ENCODE results near the gene SHPK. TPM values are rescaled to one million over a fixed set of nuclear protein-coding genes. Genes with fewer than 3 reads are reported as not detected.

SHPK gene
- total and polyA plus RNA-seq, 3 donors from 2014 or later: 9.0 to 33.8 (median 23.6) TPM

- WGBS, 2 donors: 92 to 94% methylated on average over 12 to 16 of the region's 16 CpGs
- TF ChIP-seq POLR2A (IDR thresholded peaks at IDR 0.05): no peak
- TF ChIP-seq CTCF (IDR thresholded peaks at IDR 0.05): no peak
- H3K4me1 ChIP-seq: peaks cover 12% of the 10 kb centered on the region
- H3K4me3 ChIP-seq: no peak overlapping the region
- H3K9me3 ChIP-seq: no peaks in the 10 kb centered on the region
- H3K27ac ChIP-seq: no peak overlapping the region
- H3K36me3 ChIP-seq (ENCODE audit: low read depth, missing control alignments): no peaks in the 10 kb centered on the region
- DNase-seq: no peak
- intact Hi-C loops (cut with DNase I; ENCODE audit: low total_unique reads): no loop called here
- H3K27me3 ChIP-seq: no peaks in the 10 kb centered on the region
Measured at GRCh38 chr17:3622977-3623594, 13.0 kb downstream of the SHPK start.

DNA sequence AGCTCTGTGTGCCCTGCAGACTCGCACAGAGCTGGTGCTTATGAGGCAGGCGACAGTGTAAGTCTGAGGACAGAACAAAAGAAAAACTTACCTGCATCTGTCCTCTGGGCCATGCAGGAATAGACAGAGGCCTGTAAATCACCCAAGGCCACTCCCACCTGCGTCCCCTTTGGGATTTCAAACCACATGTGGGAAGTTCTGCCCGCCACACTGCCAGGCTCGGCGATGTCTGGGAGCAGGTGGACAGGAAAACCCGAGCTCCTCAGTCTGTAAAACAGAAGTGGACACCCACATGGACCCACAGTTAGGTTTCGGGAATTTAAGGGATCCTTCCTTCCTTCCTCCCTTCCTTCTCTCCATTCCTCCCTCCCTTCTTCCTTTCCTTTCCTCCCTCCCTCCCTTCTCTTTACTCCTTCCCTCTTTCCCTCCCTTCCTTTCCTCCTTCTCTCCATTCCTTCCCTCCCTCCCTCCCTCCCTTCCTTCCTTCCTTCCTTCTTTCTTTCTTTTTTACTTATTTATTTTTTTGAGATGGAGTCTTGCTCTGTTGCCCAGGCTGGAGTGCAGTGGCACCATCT is 14.8 kb downstream of the SHPK start:
- no peak for DNase-seq
- Histone ChIP-seq H3K27me3 (no peaks in the 10 kb centered on the region), H3K36me3 (ENCODE audit: low read depth, missing control alignments) (no peaks in the 10 kb centered on the region), H3K9me3 (no peaks in the 10 kb centered on the region), H3K27ac (no peak overlapping the region), H3K4me1 (no peaks in the 10 kb centered on the region), H3K4me3 (no peak overlapping the region)
- WGBS, 2 donors: 94 to 98% methylated on average over 8 of the region's 8 CpGs
- intact Hi-C loops (cut with DNase I; ENCODE audit: low total_unique reads): no loop called here
- TF ChIP-seq CTCF (IDR thresholded peaks at IDR 0.05) (no peak), POLR2A (IDR thresholded peaks at IDR 0.05) (no peak)

DNA sequence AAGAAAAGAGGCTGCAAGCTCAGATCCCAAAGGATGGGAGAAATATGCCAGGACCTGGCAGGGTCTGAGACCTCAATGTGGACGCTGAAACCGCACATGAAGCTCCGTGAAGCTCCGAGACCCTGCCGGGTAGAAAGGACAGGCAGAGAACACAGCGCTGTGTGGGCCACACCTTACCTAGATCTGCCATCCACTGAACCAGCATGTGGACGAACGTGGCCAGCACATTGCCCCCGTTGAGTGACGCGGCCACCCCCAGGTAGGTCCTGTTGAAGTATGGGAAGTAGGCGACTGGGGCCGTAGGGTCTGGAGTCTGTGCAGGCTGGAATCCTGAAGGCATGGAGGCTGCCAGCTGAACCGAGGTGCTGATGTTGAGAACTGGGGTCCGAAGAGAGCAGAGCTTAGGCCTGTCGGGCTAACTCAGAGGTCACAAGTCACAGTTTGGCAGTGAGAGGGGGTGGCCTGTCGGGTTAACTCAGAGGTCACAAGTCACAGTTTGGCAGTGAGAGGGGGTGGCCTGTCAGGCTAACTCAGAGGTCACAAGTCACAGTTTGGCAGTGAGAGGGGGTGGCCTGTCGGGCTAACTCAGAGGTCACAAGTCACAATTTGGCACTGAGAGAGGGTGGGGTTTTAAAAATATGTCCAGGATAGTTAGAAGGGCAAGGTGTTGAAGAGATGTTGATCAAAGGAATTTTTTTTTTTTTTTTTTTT is 20.7 kb downstream of the SHPK start:
- H3K36me3 ChIP-seq (ENCODE audit: low read depth, missing control alignments): no peaks in the 10 kb centered on the region
- 96 to 97% methylated on average over 18 of the region's 18 CpGs for WGBS, 2 donors
- intact Hi-C loops (cut with DNase I; ENCODE audit: low total_unique reads): no loop called here
- no peak overlapping the region for H3K27ac ChIP-seq
- no peak for TF ChIP-seq POLR2A (IDR thresholded peaks at IDR 0.05)
- no peak for TF ChIP-seq CTCF (IDR thresholded peaks at IDR 0.05)
- no peak overlapping the region for H3K4me3 ChIP-seq
- H3K9me3 ChIP-seq: no peaks in the 10 kb centered on the region
- no peaks in the 10 kb centered on the region for H3K4me1 ChIP-seq
- H3K27me3 ChIP-seq: no peaks in the 10 kb centered on the region
- no peak for DNase-seq

DNA sequence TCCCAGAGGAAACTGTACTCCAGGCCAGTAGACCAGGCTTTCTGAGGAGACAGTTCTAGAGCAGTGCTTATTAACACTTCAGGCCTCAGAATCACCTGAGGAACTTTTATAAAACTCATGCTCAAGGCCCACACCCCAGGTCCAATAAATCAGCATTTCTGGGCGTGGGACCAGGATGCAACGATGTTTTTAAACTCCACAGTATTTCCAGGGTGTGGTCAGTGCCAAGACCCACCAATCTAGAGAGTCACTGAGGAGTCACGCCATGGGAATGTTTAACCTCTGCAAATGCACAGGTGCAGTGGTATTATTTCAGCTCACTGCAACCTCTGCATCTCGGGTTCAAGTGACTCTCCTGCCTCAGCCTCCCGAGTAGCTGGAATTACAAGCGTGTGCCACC is 22.9 kb downstream of the SHPK start:
- intact Hi-C loops (cut with DNase I; ENCODE audit: low total_unique reads): no loop called here
- H3K36me3 ChIP-seq (ENCODE audit: low read depth, missing control alignments): no peaks in the 10 kb centered on the region

More for the DNA sequence above, 22.9 kb downstream of the SHPK start:
- Histone ChIP-seq H3K9me3 (no peaks in the 10 kb centered on the region), H3K4me3 (no peak overlapping the region), H3K27me3 (no peaks in the 10 kb centered on the region), H3K4me1 (no peaks in the 10 kb centered on the region), H3K27ac (no peak overlapping the region)
- TF ChIP-seq CTCF (IDR thresholded peaks at IDR 0.05) (no peak), POLR2A (IDR thresholded peaks at IDR 0.05) (no peak)
- 97 to 99% methylated on average over 6 of the region's 6 CpGs for WGBS, 2 donors
- DNase-seq: no peak

Data from testis (tissue), 3 donors.